HepG2 (cell line): ENCODE measurements around the gene MUTYH. TPM values are rescaled to one million over a fixed set of nuclear protein-coding genes. Genes with fewer than 3 reads are reported as not detected.

Experiments
- EEA1 ChIP-seq: sonication (generic); formaldehyde crosslinking; IDR thresholded peaks from 2 replicates; pipeline ENCODE4 v1.5.1; 2020; ENCODE audit warnings: mild to moderate bottlenecking, missing genetic modification reagents, borderline replicate concordance
- FOXP1 ChIP-seq, 2 experiments: fragments of 450-650 bp in 1 of 2; IDR thresholded peaks; 2 replicates each; pipeline ENCODE4 v1.6.1; 2017 to 2018; ENCODE audit warnings: antibody characterized with exemption in 1 of 2
- GMEB1 ChIP-seq: sonication (generic); formaldehyde crosslinking; IDR thresholded peaks from 2 replicates; pipeline ENCODE4 v1.5.1; 2020; ENCODE audit warnings: missing genetic modification reagents, mild to moderate bottlenecking, borderline replicate concordance
- HDAC1 ChIP-seq: sonication (generic); formaldehyde crosslinking; IDR thresholded peaks from 2 replicates; pipeline ENCODE4 v1.5.1; 2020; ENCODE audit warnings: mild to moderate bottlenecking, missing genetic modification reagents
- IRF2 ChIP-seq: IDR thresholded peaks from 2 replicates; pipeline ENCODE4 v1.6.1; 2018; ENCODE audit warnings: missing genetic modification reagents, missing compliant biosample characterization
- KLF12 ChIP-seq: sonication (generic); formaldehyde crosslinking; IDR thresholded peaks from 2 replicates; pipeline ENCODE4 v1.4.0; 2020; ENCODE audit warnings: missing genetic modification reagents, borderline replicate concordance
- LCORL ChIP-seq, 2 experiments: fragments of 450-650 bp in 1 of 2; sonication (generic) in 1 of 2; formaldehyde crosslinking in 1 of 2; IDR thresholded peaks; 2 replicates each; pipeline versions ENCODE4 v1.5.0 to v1.6.1; 2017 to 2020; ENCODE audit warnings: antibody characterized with exemption in 1 of 2, missing genetic modification reagents in 1 of 2
- MAFK ChIP-seq, 2 experiments: IDR thresholded peaks in 1 of 2; conservative IDR thresholded peaks in 1 of 2; 2 replicates each; pipeline ENCODE4 v1.6.1; 2011; ENCODE audit warnings: improper control_type of control experiment in 2 of 2, low read length in 2 of 2
- MBNL3 ChIP-seq: fragments of 250-450 bp; sonication (Bioruptor Pico); conservative IDR thresholded peaks from 2 replicates; pipeline ENCODE4 v1.8.0; 2022; ENCODE audit warnings: mild to moderate bottlenecking, inconsistent platforms
- MIER2 ChIP-seq: IDR thresholded peaks from 2 replicates; pipeline ENCODE4 v1.6.1; 2016; ENCODE audit warnings: missing biosample characterization, missing genetic modification reagents
- MXD3 ChIP-seq: IDR thresholded peaks from 2 replicates; pipeline ENCODE4 v1.6.1; 2016; ENCODE audit warnings: mild to moderate bottlenecking, missing biosample characterization, missing genetic modification reagents
- PHF20 ChIP-seq: sonication (generic); formaldehyde crosslinking; IDR thresholded peaks from 2 replicates; pipeline ENCODE4 v1.5.0; 2020; ENCODE audit warnings: mild to moderate bottlenecking, missing genetic modification reagents
- SIX4 ChIP-seq: sonication (generic); formaldehyde crosslinking; IDR thresholded peaks from 2 replicates; pipeline ENCODE4 v1.4.0; 2020; ENCODE audit warnings: missing genetic modification reagents
- STAT6 ChIP-seq: sonication (generic); formaldehyde crosslinking; IDR thresholded peaks from 2 replicates; pipeline ENCODE4 v1.4.0; 2020; ENCODE audit warnings: missing genetic modification reagents, mild to moderate bottlenecking, borderline replicate concordance
- TARDBP ChIP-seq: sonication (generic); formaldehyde crosslinking; IDR thresholded peaks from 2 replicates; pipeline ENCODE4 v1.8.0; 2022; ENCODE audit warnings: mild to moderate bottlenecking, missing genetic modification reagents
- TBL1XR1 ChIP-seq: fragments of 150-350 bp; IDR thresholded peaks from 2 replicates; pipeline ENCODE4 v1.6.1; 2014; ENCODE audit warnings: borderline replicate concordance, low read length; ENCODE audit not compliant: partially characterized antibody
- TSC22D2 ChIP-seq: sonication (generic); formaldehyde crosslinking; IDR thresholded peaks from 2 replicates; pipeline ENCODE4 v1.5.1; 2020; ENCODE audit warnings: missing genetic modification reagents, mild to moderate bottlenecking, borderline replicate concordance
- YEATS4 ChIP-seq: sonication (generic); formaldehyde crosslinking; IDR thresholded peaks from 2 replicates; pipeline ENCODE4 v1.4.0; 2020; ENCODE audit warnings: missing genetic modification reagents, borderline replicate concordance
- ZFP41 ChIP-seq: sonication (generic); formaldehyde crosslinking; IDR thresholded peaks from 2 replicates; pipeline ENCODE4 v1.4.0; 2020; ENCODE audit warnings: mild to moderate bottlenecking, missing genetic modification reagents, borderline replicate concordance
- ZNF207 ChIP-seq: fragments of 450-650 bp; IDR thresholded peaks from 2 replicates; pipeline ENCODE4 v1.6.1; 2016; ENCODE audit warnings: antibody characterized with exemption, borderline replicate concordance
- ZNF232 ChIP-seq: sonication (generic); formaldehyde crosslinking; IDR thresholded peaks from 2 replicates; pipeline ENCODE4 v1.4.0; 2020; ENCODE audit warnings: missing genetic modification reagents, borderline replicate concordance
- ZNF274 ChIP-seq: sonication (generic); formaldehyde crosslinking; IDR thresholded peaks from 2 replicates; pipeline ENCODE4 v1.5.1; 2020; ENCODE audit warnings: mild to moderate bottlenecking, missing genetic modification reagents
- ZNF292 ChIP-seq: sonication (generic); formaldehyde crosslinking; IDR thresholded peaks from 2 replicates; pipeline ENCODE4 v1.8.1; 2022; ENCODE audit warnings: mild to moderate bottlenecking, low read depth, missing genetic modification reagents, borderline replicate concordance
- ZNF619 ChIP-seq: sonication (generic); formaldehyde crosslinking; IDR thresholded peaks from 2 replicates; pipeline ENCODE4 v1.4.0; 2020; ENCODE audit warnings: mild to moderate bottlenecking, missing genetic modification reagents
- ZNF678 ChIP-seq: sonication (generic); formaldehyde crosslinking; IDR thresholded peaks from 2 replicates; pipeline ENCODE4 v1.4.0; 2020; ENCODE audit warnings: mild to moderate bottlenecking, missing genetic modification reagents
- ZNF891 ChIP-seq: sonication (generic); formaldehyde crosslinking; IDR thresholded peaks from 2 replicates; pipeline ENCODE4 v1.5.0; 2020; ENCODE audit warnings: mild to moderate bottlenecking, missing genetic modification reagents
- polyA plus RNA-seq, 8 experiments: library from polyadenylated mRNA; depleted of rRNA in 3 of 8; stranded (reverse) in 7 of 8; unstranded in 1 of 8; fragments of >200 nt; fragmentation: Illumina TruSeq in 4 of 8; extraction: Trizol in 4 of 8; gene quantifications; 2 replicates each; pipeline versions ENCODE4 v1.2.1 to v1.2.3, GENCODE V29; 2011 to 2016; ENCODE audit warnings: low read depth in 4 of 8, missing spikeins in 1 of 8, mixed read lengths in 1 of 8; ENCODE audit not compliant: insufficient read depth in 1 of 8
- total RNA-seq, 5 experiments: library from RNA; depleted of rRNA; stranded (reverse); fragments of >200 nt; fragmentation: Illumina TruSeq; extraction: Trizol; gene quantifications; 2 replicates each; pipeline ENCODE4 v1.2.3, GENCODE V29; 2016; ENCODE audit warnings: low read depth in 1 of 5

Gene MUTYH
- total and polyA plus RNA-seq, 2 of the 13 experiments (the other 11 are each of a cell fraction or from before 2014, with no cell fraction given) = 16.3 to 17.1 TPM

GRCh38 chr1:45297666-45298356 lies 42.4 kb downstream of the MUTYH start (continued):
- no peak for TF ChIP-seq ZFP41 (CRISPR knock-in tag)
- TF ChIP-seq TSC22D2 (CRISPR knock-in tag) = no peak
- TF ChIP-seq KLF12 (CRISPR knock-in tag) = no peak
- TF ChIP-seq ZNF207 = no peak
- TF ChIP-seq MIER2 (CRISPR knock-in tag) = no peak
- TF ChIP-seq LCORL (IDR thresholded peaks at IDR 0.05) = no peak
- TF ChIP-seq LCORL (CRISPR knock-in tag; IDR thresholded peaks at IDR 0.05) = peak; percentile 14; the same call in 1 of the 2 replicates
- TF ChIP-seq SIX4 (CRISPR knock-in tag) = no peak
- TF ChIP-seq STAT6 = no peak
- TF ChIP-seq EEA1 (CRISPR knock-in tag) = no peak
- 0 out of 2 replicates have a peak, but pooled peaks have one; percentile 5 for TF ChIP-seq YEATS4 (CRISPR knock-in tag)
- TF ChIP-seq TARDBP (CRISPR knock-in tag) = 0 out of 2 replicates have a peak, but pooled peaks have one; percentile 27
- no peak for TF ChIP-seq FOXP1 (IDR thresholded peaks at IDR 0.05)
- TF ChIP-seq FOXP1 (CRISPR knock-in tag; IDR thresholded peaks at IDR 0.05) = peak; percentile 59; the same call in 1 of the 2 replicates
- TF ChIP-seq GMEB1 = 0 out of 2 replicates have a peak, but pooled peaks have one; percentile 16
- TF ChIP-seq MBNL3 (CRISPR knock-in tag) = no peak
- 0 out of 2 replicates have a peak, but pooled peaks have one; percentile 42 for TF ChIP-seq ZNF274 (CRISPR knock-in tag)
- TF ChIP-seq MXD3 (CRISPR knock-in tag) = no peak
- TF ChIP-seq TBL1XR1 = peak; percentile 68
- no peak for TF ChIP-seq ZNF619
- 0 out of 2 replicates have a peak, but pooled peaks have one; percentile 14 for TF ChIP-seq PHF20
- no peak for TF ChIP-seq ZNF891
- TF ChIP-seq ZNF232 (CRISPR knock-in tag) = no peak
- TF ChIP-seq IRF2 (CRISPR knock-in tag) = peak; percentile 58
- TF ChIP-seq MAFK (conservative IDR thresholded peaks at IDR 0.05 in 1 of 2, IDR thresholded peaks at IDR 0.05 in 1 of 2; ENCODE audit: low read length in 2 of 2) = 0 out of 4 replicates have a peak, but pooled peaks of 1 of the 2 experiments have one; percentile 6
- TF ChIP-seq HDAC1 (CRISPR knock-in tag) = no peak
- TF ChIP-seq ZNF292 (CRISPR knock-in tag) = 0 out of 2 replicates have a peak, but pooled peaks have one; percentile 41
- no peak for TF ChIP-seq ZNF678 (CRISPR knock-in tag)
